Measurements from ENCODE around the gene TUBB6.

DNA sequence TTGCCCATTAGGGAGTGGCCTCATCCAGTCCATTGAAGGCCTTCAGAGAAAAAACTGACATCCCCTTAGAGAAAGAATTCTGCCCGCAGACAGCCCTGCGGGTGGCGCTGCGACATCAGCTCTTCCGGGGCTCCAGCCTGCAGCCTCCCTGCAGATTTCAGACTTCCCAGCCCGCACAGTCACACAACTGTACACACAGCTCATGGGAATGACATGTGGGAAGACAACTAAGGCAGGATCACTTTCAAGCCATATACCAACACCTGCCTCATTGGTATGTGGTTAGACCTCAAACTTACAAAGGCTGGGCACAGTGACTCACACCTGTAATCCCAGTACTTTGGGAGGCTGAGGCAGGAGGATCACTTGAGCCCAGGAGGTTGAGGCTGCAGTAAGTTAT lies 24.8 kb upstream of the TUBB6 start:
- TF ChIP-seq ZNF2 (tag by site-specific recombination; IDR thresholded peaks at IDR 0.05) (no peak), ZNF776 (tag by site-specific recombination; IDR thresholded peaks at IDR 0.05; ENCODE audit: borderline replicate concordance) (no peak)
